Caco-2 (cell line): ENCODE measurements around the gene PAQR6. TPM values are rescaled to one million over a fixed set of nuclear protein-coding genes. Genes with fewer than 3 reads are reported as not detected.

Source experiments
- BruUV-seq: library from RNA; stranded (reverse); fragments of 400-500 nt; replicated peaks from 2 replicates; lab custom pipeline; 2021; lab: Mats Ljungman, UMichigan
- CTCF ChIA-PET: fragments of 300-600 bp; sonication (Branson Sonifier 250); formaldehyde crosslinking; loops from one replicate; lab custom pipeline; 2022; ENCODE audit warnings: antibody characterized with exemption; lab: Charles Lee
- POLR2A ChIA-PET: fragments of 300-600 bp; sonication (Branson Sonifier 250); formaldehyde crosslinking; loops from one replicate; lab custom pipeline; 2022; ENCODE audit warnings: antibody characterized with exemption; lab: Charles Lee
- DNase-seq, 2 experiments: peaks; one replicate each; pipeline versions ENCODE4 v3.0.0 to v3.0.0-alpha.2; 2020 to 2022
- H3K27me3 ChIP-seq: replicated peaks from 2 replicates; pipeline ENCODE4 v1.6.0; 2011; ENCODE audit warnings: low read length; ENCODE audit not compliant: control insufficient read depth, insufficient read depth
- H3K36me3 ChIP-seq: 2 replicates; pipeline ENCODE4 v1.5.1; 2011; ENCODE audit warnings: low read length; ENCODE audit not compliant: control insufficient read depth, insufficient read depth
- H3K4me1 ChIP-seq: fragments of 250-450 bp; sonication (Bioruptor Pico); 2 replicates; pipeline ENCODE4 v1.5.1; 2020; ENCODE audit warnings: mild to moderate bottlenecking
- H3K4me3 ChIP-seq: 2 replicates; pipeline ENCODE4 v1.5.1; 2011; ENCODE audit warnings: low read depth, mild to moderate bottlenecking, control low read depth, low read length
- H3K9me3 ChIP-seq: fragments of 250-450 bp; sonication (Bioruptor Pico); 2 replicates; pipeline ENCODE4 v1.5.1; 2020; ENCODE audit warnings: mild to moderate bottlenecking, moderate library complexity
- H3K27ac Mint-ChIP-seq: one replicate; pipeline ENCODE4 v1.8.0; 2022; ENCODE audit warnings: mixed read lengths; ENCODE audit not compliant: unreplicated experiment
- H3K27me3 Mint-ChIP-seq: one replicate; pipeline ENCODE4 v1.8.0; 2022; ENCODE audit warnings: mixed read lengths; ENCODE audit not compliant: insufficient read depth, unreplicated experiment
- H3K36me3 Mint-ChIP-seq: one replicate; pipeline ENCODE4 v1.8.0; 2022; ENCODE audit warnings: mild to moderate bottlenecking, mixed read lengths; ENCODE audit not compliant: insufficient read depth, unreplicated experiment
- H3K4me1 Mint-ChIP-seq: one replicate; pipeline ENCODE4 v1.8.0; 2022; ENCODE audit warnings: low read depth, mixed read lengths; ENCODE audit not compliant: unreplicated experiment
- H3K4me3 Mint-ChIP-seq: one replicate; pipeline ENCODE4 v1.8.0; 2022; ENCODE audit warnings: mild to moderate bottlenecking, moderate library complexity, mixed read lengths; ENCODE audit not compliant: unreplicated experiment
- H3K9me3 Mint-ChIP-seq: one replicate; pipeline ENCODE4 v1.8.0; 2022; ENCODE audit warnings: mixed read lengths; ENCODE audit not compliant: unreplicated experiment
- CTCF ChIP-seq, 2 experiments: fragments of 200-600 bp in 1 of 2; IDR thresholded peaks; 1 replicate in 1 of 2; 2 replicates in 1 of 2; pipeline versions ENCODE4 v1.5.1 to v1.8.0; 2011 to 2022; ENCODE audit warnings: antibody characterized with exemption in 1 of 2, control low read depth in 1 of 2, inconsistent platforms in 1 of 2, low read depth in 1 of 2, low read length in 1 of 2, mild to moderate bottlenecking in 1 of 2, moderate library complexity in 1 of 2; ENCODE audit not compliant: insufficient read depth in 1 of 2, severe bottlenecking in 1 of 2, unreplicated experiment in 1 of 2
- intact Hi-C: fragments of 100-400 bp; cut with micrococcal nuclease; formaldehyde crosslinking; loops from one replicate; pipeline ENCODE4 v1.10.0; 2022; ENCODE audit not compliant: unreplicated experiment
- total RNA-seq: library from RNA; stranded (reverse); gene quantifications from 2 replicates; pipeline ENCODE4 v1.2.3, GENCODE V29; 2022

PAQR6 gene
- total RNA-seq, 1 experiment from 2014 or later = 4.1 TPM

- POLR2A ChIA-PET = no interaction called here
Observed at GRCh38 chr1:156203331-156203730, 44.5 kb downstream of the PAQR6 start.

GRCh38 chr1:156200044-156200443 is 47.8 kb downstream of the PAQR6 start:
- no peaks in the 10 kb centered on the region for H3K27me3 ChIP-seq
- Mint-ChIP-seq H3K27ac (no peak overlapping the region), H3K4me3 (no peak overlapping the region), H3K27me3 (no peaks in the 10 kb centered on the region), H3K36me3 (peaks cover 41% of the 10 kb centered on the region), H3K4me1 (peaks cover 7% of the 10 kb centered on the region), H3K9me3 (no peaks in the 10 kb centered on the region)
- peaks cover 13% of the 10 kb centered on the region; the same call in 1 of the 2 replicates for H3K4me1 ChIP-seq
- intact Hi-C loops = no loop called here
- no peak overlapping the region for H3K4me3 ChIP-seq
- no peaks in the 10 kb centered on the region for H3K9me3 ChIP-seq
- ChIA-PET CTCF (interaction anchor here (0.6 kb wide), 1 partner anchor 22 kb away, joined by 3 read pairs; no protein-coding TSS in a partner anchor), POLR2A (interaction anchor here (0.8 to 1.3 kb wide), 2 partner anchors 13 to 73 kb away, joined by 5 to 20 read pairs; partner anchors contain the start of gene PMF1)
- BruUV-seq = no TSS peak
- no peak for TF ChIP-seq CTCF (IDR thresholded peaks at IDR 0.05; ENCODE audit: insufficient read depth in 1 of 2, low read depth in 1 of 2, low read length in 1 of 2, severe bottlenecking in 1 of 2, unreplicated experiment in 1 of 2)
- H3K36me3 ChIP-seq = peaks cover 2% of the 10 kb centered on the region
- no peak for DNase-seq

More at GRCh38 chr1:156203331-156203730, 44.5 kb downstream of the PAQR6 start:
- no peak for TF ChIP-seq CTCF (IDR thresholded peaks at IDR 0.05; ENCODE audit: insufficient read depth in 1 of 2, low read depth in 1 of 2, low read length in 1 of 2, severe bottlenecking in 1 of 2, unreplicated experiment in 1 of 2)
- no peak overlapping the region for H3K4me3 ChIP-seq
- no peaks in the 10 kb centered on the region for H3K9me3 Mint-ChIP-seq
- peaks cover 13% of the 10 kb centered on the region; the same call in 1 of the 2 replicates for H3K4me1 ChIP-seq
- no peak overlapping the region for H3K27ac Mint-ChIP-seq
- peaks cover 48% of the 10 kb centered on the region for H3K36me3 Mint-ChIP-seq
- no peaks in the 10 kb centered on the region for H3K27me3 Mint-ChIP-seq
- DNase-seq = no peak
- intact Hi-C loops = no loop called here
- no peak overlapping the region for H3K4me3 Mint-ChIP-seq
- H3K27me3 ChIP-seq = no peaks in the 10 kb centered on the region
- H3K36me3 ChIP-seq = peaks cover 2% of the 10 kb centered on the region
- CTCF ChIA-PET = interaction anchor here (0.9 kb wide), 1 partner anchor 29 kb away, joined by 4 read pairs; no protein-coding TSS in a partner anchor
- H3K9me3 ChIP-seq = no peaks in the 10 kb centered on the region
- peaks cover 7% of the 10 kb centered on the region for H3K4me1 Mint-ChIP-seq
- no TSS peak for BruUV-seq

- Histone ChIP-seq H3K4me1 (peaks cover 13% of the 10 kb centered on the region; the same call in 1 of the 2 replicates), H3K4me3 (no peak overlapping the region), H3K9me3 (no peaks in the 10 kb centered on the region), H3K27me3 (no peaks in the 10 kb centered on the region), H3K36me3 (peaks cover 2% of the 10 kb centered on the region; the same call in 1 of the 2 replicates)
- no TSS peak for BruUV-seq
- Mint-ChIP-seq H3K9me3 (no peaks in the 10 kb centered on the region), H3K36me3 (peaks cover 41% of the 10 kb centered on the region), H3K27ac (no peak overlapping the region), H3K4me3 (no peak overlapping the region), H3K27me3 (no peaks in the 10 kb centered on the region), H3K4me1 (peaks cover 7% of the 10 kb centered on the region)
- ChIA-PET CTCF (interaction anchor here (0.6 kb wide), 1 partner anchor 464 kb away, joined by 5 read pairs; no protein-coding TSS in a partner anchor), POLR2A (no interaction called here)
- intact Hi-C loops = no loop called here
- DNase-seq = no peak
- TF ChIP-seq CTCF (IDR thresholded peaks at IDR 0.05; ENCODE audit: insufficient read depth in 1 of 2, low read depth in 1 of 2, low read length in 1 of 2, severe bottlenecking in 1 of 2, unreplicated experiment in 1 of 2) = no peak
Observed at GRCh38 chr1:156198831-156199349, 49.0 kb downstream of the PAQR6 start.
